Panc1 (cell line): Measurements from ENCODE around the gene FJX1. TPM values are rescaled to one million over a fixed set of nuclear protein-coding genes. Genes with fewer than 3 reads are reported as not detected.

Experiments used
- ATAC-seq: fragments of 200-7000 bp; cut with Tn5 transposase; 2 replicates; pipeline ENCODE4 v1.9.1; 2020; ENCODE audit warnings: mild to moderate bottlenecking, moderate library complexity
- BruUV-seq: library from RNA; stranded (reverse); fragments of 400-500 nt; replicated peaks from 2 replicates; lab custom pipeline; 2021; lab: Mats Ljungman, UMichigan
- CTCF ChIA-PET: fragments of 300-600 bp; sonication (Branson Sonifier 250); formaldehyde crosslinking; loops from one replicate; lab custom pipeline; 2022; ENCODE audit warnings: antibody characterized with exemption; lab: Charles Lee
- POLR2A ChIA-PET: fragments of 300-600 bp; sonication (Branson Sonifier 250); formaldehyde crosslinking; loops from one replicate; lab custom pipeline; 2022; ENCODE audit warnings: antibody characterized with exemption; lab: Charles Lee
- DNase-seq: peaks from one replicate; pipeline ENCODE4 v3.0.0-alpha.2; 2010; ENCODE audit warnings: low read depth, low spot score
- H3K27ac ChIP-seq: 2 replicates; pipeline ENCODE4 v1.5.1; 2011; ENCODE audit warnings: mild to moderate bottlenecking, low read length, inconsistent platforms
- H3K27me3 ChIP-seq: fragments of 200-500 bp; sonication (Bioruptor generic); 2 replicates; pipeline ENCODE4 v1.6.0; 2014; ENCODE audit warnings: low read length, inconsistent platforms; ENCODE audit not compliant: control insufficient read depth, insufficient read depth
- H3K36me3 ChIP-seq: fragments of 200-500 bp; sonication (Bioruptor generic); 2 replicates; pipeline ENCODE4 v1.5.1; 2014; ENCODE audit warnings: inconsistent platforms, mild to moderate bottlenecking, low read length, moderate library complexity; ENCODE audit not compliant: control insufficient read depth, insufficient read depth
- H3K4me1 ChIP-seq: 2 replicates; pipeline ENCODE4 v1.5.1; 2011; ENCODE audit warnings: inconsistent platforms, mild to moderate bottlenecking, low read length, moderate library complexity; ENCODE audit not compliant: control insufficient read depth, insufficient read depth
- H3K4me3 ChIP-seq, 2 experiments: 2 replicates each; pipeline ENCODE4 v1.5.1; 2011 to 2012; ENCODE audit warnings: low read depth in 2 of 2, low read length in 2 of 2, mild to moderate bottlenecking in 2 of 2, inconsistent platforms in 1 of 2, moderate library complexity in 1 of 2
- H3K9me3 ChIP-seq: fragments of 200-500 bp; sonication (Bioruptor generic); 2 replicates; pipeline ENCODE4 v1.5.1; 2014; ENCODE audit warnings: low read depth, mild to moderate bottlenecking, inconsistent platforms, low read length, moderate library complexity; ENCODE audit not compliant: control insufficient read depth, insufficient read depth
- CTCF ChIP-seq: fragments of 450-650 bp; IDR thresholded peaks from 2 replicates; pipeline ENCODE4 v1.5.1; 2017; ENCODE audit warnings: mild to moderate bottlenecking
- POLR2AphosphoS5 ChIP-seq: IDR thresholded peaks from 2 replicates; pipeline ENCODE4 v1.6.1; 2012; ENCODE audit warnings: mild to moderate bottlenecking, low read depth, low read length, moderate library complexity
- SIN3A ChIP-seq: IDR thresholded peaks from 2 replicates; pipeline ENCODE4 v1.6.1; 2012; ENCODE audit warnings: low read depth, mild to moderate bottlenecking, low read length, moderate library complexity, borderline replicate concordance; ENCODE audit not compliant: insufficient read depth
- TCF7L2 ChIP-seq: IDR thresholded peaks from 2 replicates; pipeline ENCODE4 v1.6.1; 2011; ENCODE audit warnings: mild to moderate bottlenecking, low read depth, low read length, inconsistent platforms
- in situ Hi-C: cut with HindIII; loops from 2 replicates; pipeline ENCODE4 v1.10.0; 2016; ENCODE audit warnings: low sequenced_read_pairs, low pct_unique_long_range_greater_than_20kb
- intact Hi-C: fragments of 100-400 bp; cut with micrococcal nuclease; formaldehyde crosslinking; loops from one replicate; pipeline ENCODE4 v1.10.0; 2022; ENCODE audit not compliant: unreplicated experiment
- total RNA-seq: library from RNA; stranded (reverse); gene quantifications from one replicate; pipeline ENCODE4 v1.2.1, GENCODE V29; 2021; ENCODE audit not compliant: unreplicated experiment
- TF ChIP-seq, protein P1 (sequence below), 2 experiments: IDR thresholded peaks; 2 replicates each; pipeline ENCODE4 v1.6.1; 2011 to 2012; ENCODE audit warnings: low read depth in 2 of 2, control low read depth in 1 of 2, low read length in 1 of 2, mild to moderate bottlenecking in 1 of 2, moderate library complexity in 1 of 2; ENCODE audit not compliant: insufficient read depth in 1 of 2

FJX1 gene
- total RNA-seq, 1 experiment from 2014 or later = 31.1 TPM

DNA sequence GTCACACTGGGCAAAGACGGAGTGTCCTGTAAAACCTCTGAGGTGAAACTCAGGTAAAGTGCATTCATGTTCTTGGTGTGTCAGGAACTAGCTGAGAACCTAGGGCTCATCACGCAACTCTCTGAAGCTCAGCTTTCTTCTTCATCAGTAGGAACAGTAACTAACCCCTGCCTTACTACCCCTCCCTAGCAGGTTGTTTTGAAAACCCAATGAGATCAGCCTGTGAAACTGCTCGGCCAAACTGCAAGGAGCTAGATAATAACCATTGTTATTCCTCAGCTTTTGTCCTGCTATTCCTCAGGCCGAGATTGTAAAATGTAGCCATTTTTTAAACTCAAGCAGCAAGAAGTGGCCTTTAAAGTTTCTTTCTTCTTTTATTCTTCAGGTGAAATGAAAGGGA lies 9.8 kb upstream of the FJX1 start:
- H3K9me3 ChIP-seq = no peaks in the 10 kb centered on the region
- DNase-seq (no peak), ATAC-seq (no peak)
- H3K4me1 ChIP-seq = no peaks in the 10 kb centered on the region
- peaks cover 30% of the 10 kb centered on the region for H3K27me3 ChIP-seq
- H3K4me3 ChIP-seq = no peak overlapping the region
- ChIA-PET CTCF (no interaction called here), POLR2A (no interaction called here)
- BruUV-seq = no TSS peak
- no peak for TF ChIP-seq CTCF
- TF ChIP-seq POLR2AphosphoS5 = no peak
- in situ Hi-C loops (no loop called here), intact Hi-C loops (no loop called here)
- H3K27ac ChIP-seq = no peak overlapping the region
- H3K36me3 ChIP-seq = no peaks in the 10 kb centered on the region

DNA sequence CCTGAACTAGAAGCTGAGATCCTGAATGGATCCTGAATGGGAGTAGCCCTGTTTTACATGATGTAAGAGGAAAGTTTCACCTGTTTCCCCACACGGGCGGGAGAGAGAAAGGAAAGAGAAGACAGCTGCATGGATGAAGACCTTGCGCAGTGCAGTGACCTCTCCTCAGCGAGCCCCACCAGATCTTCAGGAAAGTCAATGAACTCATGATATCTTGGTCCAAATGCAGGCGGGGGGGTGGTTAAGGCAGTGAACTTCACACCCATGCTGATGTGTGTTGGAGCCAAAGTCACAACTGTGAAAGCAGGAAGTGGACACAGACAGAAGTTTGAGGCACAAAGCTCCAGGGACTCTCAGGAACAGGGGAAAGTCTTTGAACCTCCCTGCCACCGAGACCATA lies 8.6 kb upstream of the FJX1 start:
- no peak for TF ChIP-seq SIN3A
- no peak for TF ChIP-seq POLR2AphosphoS5
- TF ChIP-seq CTCF = no peak
- no peak for TF ChIP-seq TCF7L2
- TF ChIP-seq, protein P1, sequence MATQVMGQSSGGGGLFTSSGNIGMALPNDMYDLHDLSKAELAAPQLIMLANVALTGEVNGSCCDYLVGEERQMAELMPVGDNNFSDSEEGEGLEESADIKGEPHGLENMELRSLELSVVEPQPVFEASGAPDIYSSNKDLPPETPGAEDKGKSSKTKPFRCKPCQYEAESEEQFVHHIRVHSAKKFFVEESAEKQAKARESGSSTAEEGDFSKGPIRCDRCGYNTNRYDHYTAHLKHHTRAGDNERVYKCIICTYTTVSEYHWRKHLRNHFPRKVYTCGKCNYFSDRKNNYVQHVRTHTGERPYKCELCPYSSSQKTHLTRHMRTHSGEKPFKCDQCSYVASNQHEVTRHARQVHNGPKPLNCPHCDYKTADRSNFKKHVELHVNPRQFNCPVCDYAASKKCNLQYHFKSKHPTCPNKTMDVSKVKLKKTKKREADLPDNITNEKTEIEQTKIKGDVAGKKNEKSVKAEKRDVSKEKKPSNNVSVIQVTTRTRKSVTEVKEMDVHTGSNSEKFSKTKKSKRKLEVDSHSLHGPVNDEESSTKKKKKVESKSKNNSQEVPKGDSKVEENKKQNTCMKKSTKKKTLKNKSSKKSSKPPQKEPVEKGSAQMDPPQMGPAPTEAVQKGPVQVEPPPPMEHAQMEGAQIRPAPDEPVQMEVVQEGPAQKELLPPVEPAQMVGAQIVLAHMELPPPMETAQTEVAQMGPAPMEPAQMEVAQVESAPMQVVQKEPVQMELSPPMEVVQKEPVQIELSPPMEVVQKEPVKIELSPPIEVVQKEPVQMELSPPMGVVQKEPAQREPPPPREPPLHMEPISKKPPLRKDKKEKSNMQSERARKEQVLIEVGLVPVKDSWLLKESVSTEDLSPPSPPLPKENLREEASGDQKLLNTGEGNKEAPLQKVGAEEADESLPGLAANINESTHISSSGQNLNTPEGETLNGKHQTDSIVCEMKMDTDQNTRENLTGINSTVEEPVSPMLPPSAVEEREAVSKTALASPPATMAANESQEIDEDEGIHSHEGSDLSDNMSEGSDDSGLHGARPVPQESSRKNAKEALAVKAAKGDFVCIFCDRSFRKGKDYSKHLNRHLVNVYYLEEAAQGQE (IDR thresholded peaks at IDR 0.05; ENCODE audit: insufficient read depth in 1 of 2, low read depth in 2 of 2, low read length in 1 of 2) = no peak
- in situ Hi-C loops (no loop called here), intact Hi-C loops (loop anchor here (10.0 kb wide), 1 partner anchor 425 kb away; no protein-coding TSS in a partner anchor)
- POLR2A ChIA-PET = no interaction called here
- no peak overlapping the region for H3K4me3 ChIP-seq
- H3K36me3 ChIP-seq = no peaks in the 10 kb centered on the region
- peaks cover 3% of the 10 kb centered on the region; the same call in 1 of the 2 replicates for H3K4me1 ChIP-seq
- DNase-seq (no peak), ATAC-seq (no peak)
- no TSS peak for BruUV-seq
- no peak overlapping the region for H3K27ac ChIP-seq
- CTCF ChIA-PET = no interaction called here
- H3K9me3 ChIP-seq = no peaks in the 10 kb centered on the region
- H3K27me3 ChIP-seq = peaks cover 27% of the 10 kb centered on the region
